Loucy (cell line): ENCODE data around the gene PPL.

Source experiments
- H2AFZ ChIP-seq: fragments of 200-600 bp; sonication (generic); 2 replicates; pipeline ENCODE4 v1.6.0; 2016; ENCODE audit warnings: antibody characterized with exemption, mild to moderate bottlenecking, low read length, moderate library complexity
- H3F3A ChIP-seq: fragments of 200-600 bp; 2 replicates; pipeline ENCODE4 v1.6.0; 2016; ENCODE audit warnings: antibody characterized with exemption, low read depth, mild to moderate bottlenecking
- H3K27me3 ChIP-seq: fragments of 200-600 bp; sonication (generic); 2 replicates; pipeline ENCODE4 v1.6.1; 2014; ENCODE audit warnings: low read length, mild to moderate bottlenecking; ENCODE audit not compliant: insufficient read depth, poor library complexity, severe bottlenecking
- H3K36me3 ChIP-seq: fragments of 200-600 bp; sonication (generic); 2 replicates; pipeline ENCODE4 v1.6.1; 2016; ENCODE audit warnings: low read length; ENCODE audit not compliant: insufficient read depth
- H3K4me1 ChIP-seq: fragments of 200-600 bp; sonication (generic); 2 replicates; pipeline ENCODE4 v1.5.1; 2014; ENCODE audit warnings: low read length, mild to moderate bottlenecking; ENCODE audit not compliant: insufficient read depth, poor library complexity, severe bottlenecking
- H3K4me2 ChIP-seq: fragments of 200-600 bp; sonication (generic); 2 replicates; pipeline ENCODE4 v1.6.0; 2014; ENCODE audit warnings: antibody characterized with exemption, low read length, low read depth, mild to moderate bottlenecking; ENCODE audit not compliant: poor library complexity, severe bottlenecking
- H3K4me3 ChIP-seq: fragments of 200-600 bp; sonication (generic); 2 replicates; pipeline ENCODE4 v1.5.1; 2014; ENCODE audit warnings: low read length, mild to moderate bottlenecking, mixed read lengths; ENCODE audit not compliant: poor library complexity, severe bottlenecking
- H3K79me2 ChIP-seq: fragments of 200-600 bp; sonication (generic); 2 replicates; pipeline ENCODE4 v1.6.1; 2014; ENCODE audit warnings: low read length; ENCODE audit not compliant: insufficient read depth
- H3K9ac ChIP-seq: fragments of 200-600 bp; sonication (generic); 2 replicates; pipeline ENCODE4 v1.6.0; 2014; ENCODE audit warnings: mild to moderate bottlenecking, low read depth, low read length, moderate library complexity; ENCODE audit not compliant: poor library complexity, severe bottlenecking
- H3K9me2 ChIP-seq: fragments of 200-600 bp; sonication (generic); replicated peaks from 2 replicates; pipeline ENCODE4 v1.6.1; 2016; ENCODE audit warnings: low read depth, low read length, mixed read lengths
- H3K9me3 ChIP-seq: fragments of 200-600 bp; sonication (generic); 2 replicates; pipeline ENCODE4 v1.6.1; 2014; ENCODE audit warnings: mild to moderate bottlenecking, antibody characterized with exemption, low read length, low read depth; ENCODE audit not compliant: insufficient read depth
- H4K20me1 ChIP-seq: fragments of 200-600 bp; sonication (generic); 2 replicates; pipeline ENCODE4 v1.6.0; 2014; ENCODE audit warnings: antibody characterized with exemption, low read length, mild to moderate bottlenecking; ENCODE audit not compliant: insufficient read depth, poor library complexity, severe bottlenecking
- EZH2phosphoT487 ChIP-seq: fragments of 200-600 bp; IDR thresholded peaks from 2 replicates; pipeline ENCODE4 v1.6.1; 2018; ENCODE audit warnings: antibody characterized with exemption, mild to moderate bottlenecking, moderate library complexity, borderline replicate concordance
- TF ChIP-seq, protein P1 (sequence below): fragments of 200-600 bp; sonication (generic); conservative IDR thresholded peaks from 2 replicates; pipeline ENCODE4 v1.5.1; 2014; ENCODE audit warnings: mild to moderate bottlenecking, antibody characterized with exemption, low read length

PPL gene

DNA sequence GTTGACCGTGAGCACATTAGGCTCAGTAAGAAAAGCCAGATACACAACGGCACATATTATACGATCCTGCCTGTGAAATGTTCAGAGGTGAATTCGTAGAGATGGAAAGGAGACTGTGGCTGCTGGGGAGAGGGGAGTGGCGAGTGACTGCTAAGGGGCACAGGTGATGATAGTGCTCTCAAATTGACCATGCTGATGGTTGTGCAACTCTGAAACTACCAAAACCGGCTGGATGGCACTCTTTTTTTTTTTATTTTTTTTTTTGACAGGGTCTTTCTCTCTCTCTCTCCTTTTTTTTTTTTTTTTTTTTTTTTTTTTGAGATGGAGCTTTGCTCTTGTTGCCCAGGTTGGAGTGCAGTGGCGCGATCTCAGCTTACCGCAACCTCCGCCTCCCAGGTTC is 13.0 kb upstream of the PPL start:
- H3K4me2 ChIP-seq, result no peak overlapping the region
- no peak overlapping the region for H3K4me3 ChIP-seq
- H3K36me3 ChIP-seq, result no peaks in the 10 kb centered on the region
- no peak overlapping the region for H2AFZ ChIP-seq
- H3K9me2 ChIP-seq, result no peaks in the 10 kb centered on the region
- H3K79me2 ChIP-seq, result no peaks in the 10 kb centered on the region
- TF ChIP-seq, protein P1, sequence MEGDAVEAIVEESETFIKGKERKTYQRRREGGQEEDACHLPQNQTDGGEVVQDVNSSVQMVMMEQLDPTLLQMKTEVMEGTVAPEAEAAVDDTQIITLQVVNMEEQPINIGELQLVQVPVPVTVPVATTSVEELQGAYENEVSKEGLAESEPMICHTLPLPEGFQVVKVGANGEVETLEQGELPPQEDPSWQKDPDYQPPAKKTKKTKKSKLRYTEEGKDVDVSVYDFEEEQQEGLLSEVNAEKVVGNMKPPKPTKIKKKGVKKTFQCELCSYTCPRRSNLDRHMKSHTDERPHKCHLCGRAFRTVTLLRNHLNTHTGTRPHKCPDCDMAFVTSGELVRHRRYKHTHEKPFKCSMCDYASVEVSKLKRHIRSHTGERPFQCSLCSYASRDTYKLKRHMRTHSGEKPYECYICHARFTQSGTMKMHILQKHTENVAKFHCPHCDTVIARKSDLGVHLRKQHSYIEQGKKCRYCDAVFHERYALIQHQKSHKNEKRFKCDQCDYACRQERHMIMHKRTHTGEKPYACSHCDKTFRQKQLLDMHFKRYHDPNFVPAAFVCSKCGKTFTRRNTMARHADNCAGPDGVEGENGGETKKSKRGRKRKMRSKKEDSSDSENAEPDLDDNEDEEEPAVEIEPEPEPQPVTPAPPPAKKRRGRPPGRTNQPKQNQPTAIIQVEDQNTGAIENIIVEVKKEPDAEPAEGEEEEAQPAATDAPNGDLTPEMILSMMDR, result no peak
- TF ChIP-seq EZH2phosphoT487, result no peak
- no peak overlapping the region for H3K9ac ChIP-seq
- H3K27me3 ChIP-seq, result no peaks in the 10 kb centered on the region
- no peaks in the 10 kb centered on the region for H4K20me1 ChIP-seq
- no peaks in the 10 kb centered on the region for H3F3A ChIP-seq
- no peaks in the 10 kb centered on the region for H3K9me3 ChIP-seq
- no peaks in the 10 kb centered on the region for H3K4me1 ChIP-seq

- no peak for TF ChIP-seq EZH2phosphoT487
- TF ChIP-seq, protein P1, result no peak
- Histone ChIP-seq H3K4me2 (no peak overlapping the region), H3K4me3 (no peak overlapping the region), H3K27me3 (no peaks in the 10 kb centered on the region), H3K79me2 (no peaks in the 10 kb centered on the region), H3K9me2 (no peaks in the 10 kb centered on the region), H3K9ac (no peak overlapping the region), H2AFZ (no peak overlapping the region), H3K4me1 (no peaks in the 10 kb centered on the region), H3F3A (no peaks in the 10 kb centered on the region), H4K20me1 (no peaks in the 10 kb centered on the region), H3K9me3 (no peaks in the 10 kb centered on the region), H3K36me3 (no peaks in the 10 kb centered on the region)
These were observed 12.2 kb upstream of the PPL start for GRCh38 chr16:4948903-4949766.

DNA sequence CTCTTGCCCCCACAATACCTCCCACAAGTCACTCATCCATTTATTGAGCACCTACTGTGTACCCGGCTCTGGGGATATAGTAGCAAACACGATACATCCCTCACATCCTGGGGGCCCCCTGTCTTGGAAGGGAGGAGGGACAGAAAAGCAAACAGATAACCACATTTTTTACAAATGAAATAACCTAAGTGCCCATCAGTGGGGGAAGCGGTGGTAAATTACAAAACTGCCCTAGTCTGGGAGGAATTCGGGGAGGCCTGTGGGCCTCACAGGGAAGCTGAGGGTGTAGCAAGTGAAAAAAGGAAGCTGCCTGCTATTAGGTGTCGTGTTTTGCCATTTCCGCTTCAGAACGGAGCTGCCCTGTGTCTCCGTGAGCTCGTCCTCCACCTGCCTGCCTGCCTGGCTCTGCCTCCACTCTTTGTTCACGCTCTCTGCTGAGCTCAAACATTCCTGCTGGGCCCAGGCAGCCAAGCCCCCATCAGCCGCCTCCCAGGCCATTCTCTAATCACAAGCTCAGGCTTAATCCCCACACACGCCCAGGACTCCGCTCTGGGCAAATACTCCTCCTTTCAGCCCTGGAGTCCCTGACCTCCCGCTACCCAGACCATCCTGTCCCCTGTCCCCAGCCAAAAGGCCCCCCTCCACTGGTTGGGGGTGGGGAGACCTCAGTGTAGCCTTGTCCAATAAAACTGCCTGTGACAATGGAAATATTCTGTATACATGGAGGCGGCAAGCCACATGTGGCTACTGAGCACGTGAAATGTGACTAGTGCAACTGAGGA is 11.0 kb upstream of the PPL start:
- H4K20me1 ChIP-seq, result no peaks in the 10 kb centered on the region
- no peaks in the 10 kb centered on the region for H3K9me2 ChIP-seq
- no peaks in the 10 kb centered on the region for H3K27me3 ChIP-seq
- H3K79me2 ChIP-seq, result no peaks in the 10 kb centered on the region
- no peaks in the 10 kb centered on the region for H3F3A ChIP-seq
- no peaks in the 10 kb centered on the region for H3K36me3 ChIP-seq
- H3K4me2 ChIP-seq, result no peak overlapping the region
- H3K4me1 ChIP-seq, result no peaks in the 10 kb centered on the region
- no peak overlapping the region for H3K4me3 ChIP-seq
- no peaks in the 10 kb centered on the region for H3K9me3 ChIP-seq
- H3K9ac ChIP-seq, result no peak overlapping the region
- H2AFZ ChIP-seq, result no peak overlapping the region
- no peak for TF ChIP-seq EZH2phosphoT487
- TF ChIP-seq, protein P1, result no peak
